HUDEP-2 (cell line): Measurements from ENCODE around the gene ZNF136.

Experiments used
- DNase-seq, 76 experiments: peaks; one replicate each; lab custom pipeline; 2025; ENCODE audit not compliant: unreplicated experiment in 76 of 76; lab: John Stamatoyannopoulos, UW

ZNF136 gene

GRCh38 chr19:12162882-12163806, at the start of gene ZNF136:
Gene ZNF136 (plus strand): TSS chr19:12163096. CDS start chr19:12163204, 108 bp downstream.
- DNase-seq, result peak in 73 of 76 experiments; percentile 37 to 94 (median 86)

- DNase-seq, result no peak
Observed at GRCh38 chr19:12113121-12113520, 49.8 kb upstream of the ZNF136 start.

GRCh38 chr19:12117201-12117970, 45.5 kb upstream of the ZNF136 start:
- DNase-seq, result no peak

GRCh38 chr19:12126707-12127106, 36.2 kb upstream of the ZNF136 start:
- peak in 3 of 76 experiments; percentile 2 to 20 (median 16) for DNase-seq

- DNase-seq, result no peak
Observed at GRCh38 chr19:12133069-12133468, 29.8 kb upstream of the ZNF136 start.

GRCh38 chr19:12137221-12137940, 25.5 kb upstream of the ZNF136 start:
- DNase-seq, result peak in 4 of 76 experiments; percentile 3 to 12 (median 4)

GRCh38 chr19:12139269-12139668, 23.6 kb upstream of the ZNF136 start:
- DNase-seq, result no peak

- DNase-seq, result peak in 73 of 76 experiments; percentile 28 to 97 (median 91)
Observed at GRCh38 chr19:12139885-12140544, 22.9 kb upstream of the ZNF136 start, which contains the start of gene ZNF20. Gene ZNF20 (minus strand): TSS chr19:12140350. CDS start chr19:12140182, 168 bp downstream.

GRCh38 chr19:12140545-12141404, 22.1 kb upstream of the ZNF136 start:
- DNase-seq, result peak in 71 of 76 experiments; percentile 25 to 93 (median 79)

GRCh38 chr19:12141405-12141736, 21.5 kb upstream of the ZNF136 start:
- no peak for DNase-seq

GRCh38 chr19:12145348-12145747, 17.5 kb upstream of the ZNF136 start:
- no peak for DNase-seq

GRCh38 chr19:12155324-12155860, 7.5 kb upstream of the ZNF136 start:
- DNase-seq, result no peak

GRCh38 chr19:12156223-12157058, 6.5 kb upstream of the ZNF136 start, which contains the start of gene ZNF625:
Gene ZNF625 (minus strand): TSS chr19:12156734. CDS start chr19:12156558, 176 bp downstream.
- DNase-seq, result peak in 6 of 76 experiments; percentile 2 to 10 (median 4)

GRCh38 chr19:12159773-12160414, 3.0 kb upstream of the ZNF136 start:
- DNase-seq, result no peak

- no peak for DNase-seq
Observed at GRCh38 chr19:12162513-12162881, 399 bp upstream of the ZNF136 start.

- DNase-seq, result no peak
Observed at GRCh38 chr19:12163826-12164225, 930 bp downstream of the ZNF136 start.

- DNase-seq, result no peak
Observed at GRCh38 chr19:12166626-12167025, 3.7 kb downstream of the ZNF136 start.

- no peak for DNase-seq
Observed at GRCh38 chr19:12180377-12180776, 17.5 kb downstream of the ZNF136 start.
